Measurements from ENCODE around the gene BHLHE41. TPM values are rescaled to one million over a fixed set of nuclear protein-coding genes. Genes with fewer than 3 reads are reported as not detected.

Gene BHLHE41
- total and polyA plus RNA-seq, 2 of the 8 experiments (the other 6 are each of a cell fraction or from before 2014, with no cell fraction given), result 1.1 to 3.4 TPM

GRCh38 chr12:26164118-26164517 is 39.3 kb upstream of the BHLHE41 start:
- Histone ChIP-seq H2BK5ac (ENCODE audit: low read depth, low read length) (no peak overlapping the region), H3K4me2 (ENCODE audit: insufficient read depth in 1 of 2, low read depth in 2 of 2, low read length in 2 of 2) (no peak overlapping the region), H2BK15ac (ENCODE audit: low read length) (no peak overlapping the region), H3K4me3 (ENCODE audit: extremely low read depth in 1 of 4, insufficient read depth in 2 of 4, low read depth in 3 of 4, low read length in 4 of 4) (no peak overlapping the region), H3K23me2 (ENCODE audit: low read depth, low read length) (no peaks in the 10 kb centered on the region; the same call in 1 of the 2 replicates), H3K14ac (ENCODE audit: insufficient read length) (no peak overlapping the region), H2BK12ac (ENCODE audit: low read depth, low read length) (no peak overlapping the region), H3K79me1 (ENCODE audit: low read depth, low read length) (no peaks in the 10 kb centered on the region), H2BK20ac (ENCODE audit: low read length) (no peak overlapping the region), H2BK120ac (replicated peaks; ENCODE audit: low read depth, low read length) (no peak overlapping the region), H3K23ac (ENCODE audit: insufficient read length) (no peak overlapping the region), H3K79me2 (ENCODE audit: control insufficient read depth in 1 of 2, insufficient read depth in 2 of 2, low read length in 2 of 2) (no peaks in the 10 kb centered on the region), H4K91ac (replicated peaks; ENCODE audit: insufficient read length, low read length) (no peak overlapping the region), H2AFZ (ENCODE audit: low read length) (no peak overlapping the region), H3K36me3 (ENCODE audit: control insufficient read depth in 2 of 4, insufficient read depth in 4 of 4, low read length in 3 of 4) (no peaks in the 10 kb centered on the region), H4K20me1 (replicated peaks in 1 of 2; ENCODE audit: control insufficient read depth in 1 of 2, insufficient read depth in 2 of 2, low read length in 2 of 2) (no peaks in the 10 kb centered on the region), H3K9ac (replicated peaks in 1 of 4; ENCODE audit: extremely low read depth in 1 of 4, low read depth in 3 of 4, low read length in 3 of 4) (no peak overlapping the region), H3K18ac (ENCODE audit: extremely low read depth, low read length) (no peak overlapping the region), H3K27me3 (replicated peaks in 1 of 4; ENCODE audit: control insufficient read depth in 3 of 4, extremely low read depth in 1 of 4, insufficient read depth in 3 of 4, low read length in 3 of 4) (no peaks in the 10 kb centered on the region), H3K56ac (replicated peaks; ENCODE audit: insufficient read length, low read depth, low read length) (no peak overlapping the region), H4K5ac (ENCODE audit: insufficient read length, low read depth, low read length) (no peak overlapping the region), H2AK5ac (ENCODE audit: low read depth, low read length) (no peak overlapping the region), H3K27ac (ENCODE audit: low read depth, low read length) (no peak overlapping the region), H4K8ac (ENCODE audit: extremely low read depth, insufficient read depth, low read length) (no peak overlapping the region), H3K9me3 (ENCODE audit: insufficient read depth in 2 of 2, low read depth in 1 of 2, low read length in 1 of 2) (no peaks in the 10 kb centered on the region), H3K4ac (replicated peaks; ENCODE audit: insufficient read length, low read depth, low read length) (no peak overlapping the region), H3K4me1 (replicated peaks in 1 of 4; ENCODE audit: control insufficient read depth in 3 of 4, insufficient read depth in 4 of 4, low read length in 3 of 4) (no peaks in the 10 kb centered on the region)
- 58% methylated on average over 3 of the region's 3 CpGs; no CpG with 5 or more reads in 1 of the 2 experiments for WGBS, 2 experiments (ENCODE audit: extremely low coverage in 1 of 2, insufficient coverage in 1 of 2, insufficient read length in 1 of 2, insufficient replicate concordance in 2 of 2, low coverage in 1 of 2, low lambda C conversion rate in 2 of 2, missing lambda C conversion rate in 1 of 2)
- FAIRE-seq (no peak), DNase-seq (ENCODE audit: low read depth in 1 of 2, low spot score in 2 of 2) (no peak)
- ChIA-PET POLR2A (ENCODE audit: partially characterized antibody) (no interaction called here), CTCF (ENCODE audit: partially characterized antibody) (no interaction called here)
- TF ChIP-seq TCF12 (IDR thresholded peaks at IDR 0.05; ENCODE audit: low read depth, low read length) (no peak), SUZ12 (IDR thresholded peaks at IDR 0.05; ENCODE audit: low read length) (no peak), SP4 (IDR thresholded peaks at IDR 0.05; ENCODE audit: low read length) (no peak)

All from H1 (cell line).